KMS-11 (cell line): ENCODE results near the gene CIROP.

Source experiments
- H2AFZ ChIP-seq: fragments of 200-600 bp; sonication (generic); 2 replicates; pipeline ENCODE4 v1.6.1; 2016; ENCODE audit warnings: antibody characterized with exemption, mixed run types, low read depth
- H3K27ac ChIP-seq: fragments of 200-600 bp; sonication (generic); 2 replicates; pipeline ENCODE4 v1.6.1; 2016; ENCODE audit warnings: mild to moderate bottlenecking, mixed run types
- H3K27me3 ChIP-seq: fragments of 200-600 bp; sonication (generic); 2 replicates; pipeline ENCODE4 v1.6.1; 2017; ENCODE audit warnings: mild to moderate bottlenecking, low read depth, mixed run types, moderate library complexity; ENCODE audit not compliant: insufficient read depth
- H3K36me3 ChIP-seq: fragments of 200-600 bp; sonication (generic); 2 replicates; pipeline ENCODE4 v1.6.1; 2017; ENCODE audit warnings: mild to moderate bottlenecking, mixed run types; ENCODE audit not compliant: insufficient read depth
- H3K4me1 ChIP-seq: fragments of 200-600 bp; sonication (generic); 2 replicates; pipeline ENCODE4 v1.6.1; 2016; ENCODE audit warnings: mild to moderate bottlenecking, low read depth, mixed run types; ENCODE audit not compliant: poor library complexity, severe bottlenecking
- H3K4me2 ChIP-seq: fragments of 200-600 bp; sonication (generic); 2 replicates; pipeline ENCODE4 v1.7.0; 2016; ENCODE audit warnings: mild to moderate bottlenecking, mixed run types
- H3K4me3 ChIP-seq: fragments of 200-600 bp; sonication (generic); IDR thresholded peaks from 2 replicates; pipeline ENCODE4 v1.6.1; 2017; ENCODE audit warnings: low read depth, low read length, mixed read lengths; ENCODE audit not compliant: insufficient read depth
- H3K79me2 ChIP-seq: fragments of 200-600 bp; sonication (generic); 2 replicates; pipeline ENCODE4 v1.6.1; 2016; ENCODE audit warnings: low read depth, mixed run types; ENCODE audit not compliant: insufficient read depth
- H3K9ac ChIP-seq: fragments of 200-600 bp; sonication (generic); 2 replicates; pipeline ENCODE4 v1.6.1; 2016; ENCODE audit warnings: mild to moderate bottlenecking, mixed run types
- H4K20me1 ChIP-seq: fragments of 200-600 bp; sonication (generic); 2 replicates; pipeline ENCODE4 v1.6.1; 2016; ENCODE audit warnings: mild to moderate bottlenecking, mixed run types; ENCODE audit not compliant: insufficient read depth
- CTCF ChIP-seq: fragments of 200-600 bp; sonication (generic); conservative IDR thresholded peaks from 2 replicates; pipeline ENCODE4 v1.6.1; 2017; ENCODE audit warnings: low read depth, mild to moderate bottlenecking, antibody characterized with exemption, low read length, moderate library complexity, mixed read lengths

CIROP gene

GRCh38 chr14:23101986-23102625 is 2.7 kb downstream of the CIROP start:
- Histone ChIP-seq H3K27ac (no peak overlapping the region), H3K4me2 (no peak overlapping the region), H2AFZ (no peak overlapping the region), H3K36me3 (no peaks in the 10 kb centered on the region), H3K9ac (no peak overlapping the region), H3K27me3 (no peaks in the 10 kb centered on the region), H3K79me2 (peaks cover 5% of the 10 kb centered on the region; the same call in 1 of the 2 replicates), H3K4me3 (no peak overlapping the region), H4K20me1 (no peaks in the 10 kb centered on the region), H3K4me1 (peaks cover 14% of the 10 kb centered on the region)
- no peak for TF ChIP-seq CTCF

GRCh38 chr14:23101213-23101970 is 3.4 kb downstream of the CIROP start:
- no peak overlapping the region for H3K4me3 ChIP-seq
- H4K20me1 ChIP-seq: no peaks in the 10 kb centered on the region
- H3K9ac ChIP-seq: no peak overlapping the region
- no peaks in the 10 kb centered on the region for H3K27me3 ChIP-seq
- no peak overlapping the region for H3K4me2 ChIP-seq
- H3K4me1 ChIP-seq: peaks cover 10% of the 10 kb centered on the region
- H3K27ac ChIP-seq: no peak overlapping the region
- peaks cover 12% of the 10 kb centered on the region; the same call in 1 of the 2 replicates for H3K79me2 ChIP-seq
- no peak overlapping the region for H2AFZ ChIP-seq
- H3K36me3 ChIP-seq: no peaks in the 10 kb centered on the region
- no peak for TF ChIP-seq CTCF

- Histone ChIP-seq H3K4me3 (no peak overlapping the region), H3K4me1 (peaks cover 3% of the 10 kb centered on the region), H3K27ac (no peak overlapping the region), H3K4me2 (no peak overlapping the region), H3K27me3 (no peaks in the 10 kb centered on the region), H3K79me2 (peaks cover 20% of the 10 kb centered on the region; the same call in 1 of the 2 replicates), H3K36me3 (no peaks in the 10 kb centered on the region), H4K20me1 (no peaks in the 10 kb centered on the region), H2AFZ (no peak overlapping the region), H3K9ac (no peak overlapping the region)
- no peak for TF ChIP-seq CTCF
Measured at GRCh38 chr14:23099212-23099861, 5.5 kb downstream of the CIROP start.

- Histone ChIP-seq H3K27ac (no peak overlapping the region), H3K4me2 (no peak overlapping the region), H3K9ac (no peak overlapping the region), H4K20me1 (no peaks in the 10 kb centered on the region), H3K36me3 (no peaks in the 10 kb centered on the region), H3K79me2 (peaks cover 35% of the 10 kb centered on the region), H2AFZ (no peak overlapping the region), H3K4me3 (no peak overlapping the region), H3K4me1 (peaks cover 14% of the 10 kb centered on the region), H3K27me3 (no peaks in the 10 kb centered on the region)
- no peak for TF ChIP-seq CTCF
Measured at GRCh38 chr14:23097786-23098185, 7.0 kb downstream of the CIROP start.
